Sigmoid colon (tissue), 4 donors: Measurements from ENCODE around the gene ZFYVE21.

Experiments
- CTCF ChIP-seq, 4 experiments: fragments of 450-650 bp in 3 of 4; fragments of 200-600 bp in 1 of 4; IDR thresholded peaks; one replicate each; pipeline ENCODE4 v1.5.1; 2016 to 2019; ENCODE audit warnings: antibody characterized with exemption in 4 of 4, mild to moderate bottlenecking in 3 of 4, moderate library complexity in 2 of 4
- EP300 ChIP-seq, 4 donors: sonication (generic); formaldehyde crosslinking; IDR thresholded peaks; one replicate each; pipeline ENCODE4 v1.6.1; 2017; ENCODE audit warnings: antibody characterized with exemption in 4 of 4
- POLR2A ChIP-seq, 2 donors: fragments of 450-650 bp; IDR thresholded peaks; one replicate each; pipeline ENCODE4 v1.6.1; 2016; ENCODE audit warnings: antibody characterized with exemption in 2 of 2, mild to moderate bottlenecking in 2 of 2, moderate library complexity in 2 of 2
- POLR2AphosphoS5 ChIP-seq, 4 donors: sonication (generic); formaldehyde crosslinking; IDR thresholded peaks; one replicate each; pipeline ENCODE4 v1.6.1; 2017; ENCODE audit warnings: antibody characterized with exemption in 4 of 4

GRCh38 chr14:103690332-103690731, 25.3 kb upstream of the ZFYVE21 start:
- TF ChIP-seq POLR2AphosphoS5 (IDR thresholded peaks at IDR 0.05) (no peak), CTCF (IDR thresholded peaks at IDR 0.05) (no peak), POLR2A (IDR thresholded peaks at IDR 0.05) (no peak), EP300 (IDR thresholded peaks at IDR 0.05) (no peak)
